ENCODE measurements around the gene CLDN10. TPM values are rescaled to one million over a fixed set of nuclear protein-coding genes. Genes with fewer than 3 reads are reported as not detected.
A peak's percentile ranks its signal among the peaks of the same experiment; 100 is the strongest.

CLDN10 gene
- total and polyA plus RNA-seq, 9 donors, result 0.45 to 28.7 (median 1.5) TPM; not detected in 1

DNA sequence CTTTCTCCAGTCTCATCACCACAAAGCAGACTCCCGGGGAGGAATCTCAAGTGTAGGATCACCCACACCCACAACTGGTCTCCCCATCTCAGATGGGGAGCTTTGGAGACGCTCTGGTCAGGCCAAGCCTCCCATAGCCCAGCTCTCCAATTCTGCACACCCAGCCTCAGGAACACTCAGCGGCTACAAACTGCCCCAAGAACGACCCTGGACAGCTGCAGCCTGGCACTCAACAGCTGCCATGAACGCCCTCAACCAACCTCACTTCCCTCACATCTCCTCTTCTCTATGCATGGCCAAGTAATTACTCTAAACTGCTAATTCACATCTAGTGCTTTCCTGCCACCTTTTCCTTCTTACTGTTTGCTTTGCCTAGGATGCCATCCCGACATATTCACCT lies 49.4 kb downstream of the CLDN10 start:
- 88 to 90% (median 89%) methylated on average over 6 of the region's 6 CpGs for WGBS, 3 donors
- Histone ChIP-seq H3K4me1 (ENCODE audit: insufficient read depth) (no peaks in the 10 kb centered on the region), H3K36me3 (peaks cover under 1% of the 10 kb centered on the region), H3K9me3 (no peaks in the 10 kb centered on the region), H3K27ac (no peak overlapping the region), H3K4me3 (no peak overlapping the region), H3K27me3 (no peaks in the 10 kb centered on the region)
- TF ChIP-seq, protein P1, sequence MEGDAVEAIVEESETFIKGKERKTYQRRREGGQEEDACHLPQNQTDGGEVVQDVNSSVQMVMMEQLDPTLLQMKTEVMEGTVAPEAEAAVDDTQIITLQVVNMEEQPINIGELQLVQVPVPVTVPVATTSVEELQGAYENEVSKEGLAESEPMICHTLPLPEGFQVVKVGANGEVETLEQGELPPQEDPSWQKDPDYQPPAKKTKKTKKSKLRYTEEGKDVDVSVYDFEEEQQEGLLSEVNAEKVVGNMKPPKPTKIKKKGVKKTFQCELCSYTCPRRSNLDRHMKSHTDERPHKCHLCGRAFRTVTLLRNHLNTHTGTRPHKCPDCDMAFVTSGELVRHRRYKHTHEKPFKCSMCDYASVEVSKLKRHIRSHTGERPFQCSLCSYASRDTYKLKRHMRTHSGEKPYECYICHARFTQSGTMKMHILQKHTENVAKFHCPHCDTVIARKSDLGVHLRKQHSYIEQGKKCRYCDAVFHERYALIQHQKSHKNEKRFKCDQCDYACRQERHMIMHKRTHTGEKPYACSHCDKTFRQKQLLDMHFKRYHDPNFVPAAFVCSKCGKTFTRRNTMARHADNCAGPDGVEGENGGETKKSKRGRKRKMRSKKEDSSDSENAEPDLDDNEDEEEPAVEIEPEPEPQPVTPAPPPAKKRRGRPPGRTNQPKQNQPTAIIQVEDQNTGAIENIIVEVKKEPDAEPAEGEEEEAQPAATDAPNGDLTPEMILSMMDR (IDR thresholded peaks at IDR 0.05), result no peak
- TF ChIP-seq POLR2A (IDR thresholded peaks at IDR 0.05) (no peak), EP300 (IDR thresholded peaks at IDR 0.05) (no peak)
- DNase-seq, result no peak
- intact Hi-C loops (cut with DNase I), result no loop called here

DNA sequence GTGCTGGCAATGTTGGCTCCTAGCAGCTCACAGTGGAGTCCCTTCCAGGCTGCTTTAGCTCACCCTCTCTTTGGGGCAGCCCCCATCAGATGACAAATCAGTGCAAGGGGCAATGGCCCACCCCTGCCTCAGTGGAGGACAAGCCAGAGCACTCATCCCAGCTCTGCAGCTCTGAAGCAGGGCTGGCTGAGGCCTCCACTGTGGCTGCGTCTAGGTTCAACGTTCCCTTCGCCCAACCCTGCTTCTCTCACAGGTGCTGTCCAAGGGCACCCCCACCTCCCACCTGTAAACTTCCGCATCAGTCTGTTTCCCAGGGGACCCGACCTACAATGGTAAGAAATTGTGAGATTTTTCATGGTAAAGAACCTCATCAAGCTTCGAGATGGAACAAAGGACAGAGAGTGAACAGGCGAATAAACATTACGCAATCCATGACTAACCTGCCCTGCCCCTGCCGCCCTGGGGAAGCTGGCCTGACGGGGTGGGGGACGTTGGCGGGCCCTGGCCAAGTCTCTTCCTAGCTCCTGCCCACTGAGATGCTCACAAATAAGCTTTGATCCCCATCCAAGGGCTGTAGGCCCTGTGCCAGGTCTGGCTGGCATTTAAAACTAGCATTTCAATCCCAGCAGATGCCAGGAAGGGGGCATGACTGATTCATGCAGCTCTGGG lies 51.5 kb downstream of the CLDN10 start:
- H3K27me3 ChIP-seq, result no peaks in the 10 kb centered on the region
- H3K36me3 ChIP-seq, result peaks cover 2% of the 10 kb centered on the region
- DNase-seq, result peak in 1 of 5 donors; percentile 24
- no peak overlapping the region for H3K4me3 ChIP-seq
- TF ChIP-seq POLR2A (IDR thresholded peaks at IDR 0.05), result no peak
- TF ChIP-seq EP300 (IDR thresholded peaks at IDR 0.05), result no peak
- TF ChIP-seq, protein P1 (IDR thresholded peaks at IDR 0.05), result no peak
- intact Hi-C loops (cut with DNase I), result no loop called here
- H3K4me1 ChIP-seq (ENCODE audit: insufficient read depth), result no peaks in the 10 kb centered on the region
- H3K9me3 ChIP-seq, result no peaks in the 10 kb centered on the region
- H3K27ac ChIP-seq, result no peak overlapping the region
- 88 to 91% (median 89%) methylated on average over 12 of the region's 12 CpGs for WGBS, 3 donors

DNA sequence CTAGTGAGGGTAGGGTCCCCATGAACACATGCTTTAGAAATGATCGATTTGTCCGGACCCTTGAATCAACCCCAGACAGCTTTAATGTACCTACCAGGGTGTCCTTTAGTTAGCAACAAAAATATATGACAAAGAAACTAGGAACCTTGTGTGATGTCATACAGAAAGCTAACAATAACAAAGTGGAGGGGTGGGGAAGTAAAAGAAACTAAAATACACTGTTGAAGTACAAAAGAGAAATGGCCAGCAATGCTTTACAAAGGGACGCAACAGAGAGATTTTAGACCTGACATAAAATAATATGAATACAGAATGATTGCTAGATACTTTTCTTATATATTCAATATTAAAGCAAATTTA lies 52.0 kb downstream of the CLDN10 start:
- intact Hi-C loops (cut with DNase I), result no loop called here
- DNase-seq, result no peak
- H3K9me3 ChIP-seq, result no peaks in the 10 kb centered on the region
- peaks cover 2% of the 10 kb centered on the region for H3K36me3 ChIP-seq
- no peaks in the 10 kb centered on the region for H3K27me3 ChIP-seq
- H3K27ac ChIP-seq, result no peak overlapping the region
- no peak for TF ChIP-seq EP300 (IDR thresholded peaks at IDR 0.05)
- no peak for TF ChIP-seq POLR2A (IDR thresholded peaks at IDR 0.05)
- TF ChIP-seq, protein P1 (IDR thresholded peaks at IDR 0.05), result no peak
- H3K4me1 ChIP-seq (ENCODE audit: insufficient read depth), result no peaks in the 10 kb centered on the region
- 94 to 99% (median 95%) methylated on average over 3 of the region's 3 CpGs for WGBS, 3 donors
- H3K4me3 ChIP-seq, result no peak overlapping the region

DNA sequence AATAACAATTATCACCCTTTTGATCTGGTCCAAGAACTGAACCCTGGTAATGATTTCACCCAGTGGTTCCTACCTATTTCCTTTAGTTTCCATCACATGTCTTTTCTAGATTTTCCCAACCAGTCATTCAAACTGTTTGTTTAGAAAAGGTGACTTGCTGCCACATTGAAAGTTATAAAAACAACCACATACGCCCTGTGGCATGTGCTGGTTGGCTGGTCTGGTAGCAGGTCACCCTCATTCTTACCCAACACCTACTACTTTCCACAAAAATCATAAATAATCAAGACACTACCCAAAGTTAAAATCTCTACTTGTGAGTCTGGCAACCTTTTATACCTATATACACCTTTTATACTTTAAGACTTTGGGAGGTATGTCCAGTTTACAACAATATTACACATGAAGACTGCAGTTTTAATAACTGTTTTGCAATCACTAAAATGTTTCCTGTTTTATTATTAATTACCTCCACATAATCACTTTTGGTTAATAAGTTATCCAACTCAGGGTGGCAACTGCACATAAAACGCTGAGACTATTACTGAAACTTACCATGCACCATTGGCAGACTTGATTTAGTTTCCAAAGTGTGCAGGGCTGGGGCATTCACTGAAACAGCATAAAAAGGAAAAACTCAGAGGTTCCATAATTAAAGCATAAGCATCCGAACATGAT lies 53.1 kb downstream of the CLDN10 start:
- Histone ChIP-seq H3K4me1 (ENCODE audit: insufficient read depth) (no peaks in the 10 kb centered on the region), H3K36me3 (peaks cover 2% of the 10 kb centered on the region), H3K9me3 (no peaks in the 10 kb centered on the region), H3K27me3 (no peaks in the 10 kb centered on the region), H3K27ac (no peak overlapping the region), H3K4me3 (no peak overlapping the region)
- DNase-seq, result no peak
- intact Hi-C loops (cut with DNase I), result no loop called here
- TF ChIP-seq EP300 (IDR thresholded peaks at IDR 0.05), result no peak
- TF ChIP-seq, protein P1 (IDR thresholded peaks at IDR 0.05), result no peak
- TF ChIP-seq POLR2A (IDR thresholded peaks at IDR 0.05), result no peak
- WGBS, 3 donors, result 88 to 92% (median 89%) methylated on average over 3 of the region's 3 CpGs

Data from ovary (tissue), 9 donors.